Astrocyte (in vitro differentiated cells and primary cell): ENCODE results near the gene TRIM63. TPM values are rescaled to one million over a fixed set of nuclear protein-coding genes. Genes with fewer than 3 reads are reported as not detected.
A peak's percentile ranks its signal among the peaks of the same experiment; 100 is the strongest.

Source experiments
- DNase-seq: peaks from one replicate; pipeline ENCODE4 v3.0.0-alpha.2; 2010; ENCODE audit warnings: low read depth
- FAIRE-seq: peaks from 2 replicates; lab custom pipeline; 2011; peaks lifted over from hg19 to GRCh38; lab: Jason Lieb, UNC
- H2AFZ ChIP-seq: 2 replicates; pipeline ENCODE4 v1.6.0; 2012; ENCODE audit warnings: low read depth, low read length, inconsistent platforms
- H3K27ac ChIP-seq: 2 replicates; pipeline ENCODE4 v1.5.1; 2011; ENCODE audit warnings: low read depth, low read length, inconsistent platforms
- H3K27me3 ChIP-seq: 2 replicates; pipeline ENCODE4 v1.6.0; 2011; ENCODE audit warnings: low read length, inconsistent platforms; ENCODE audit not compliant: insufficient read depth
- H3K36me3 ChIP-seq: 2 replicates; pipeline ENCODE4 v1.5.1; 2011; ENCODE audit warnings: low read length, inconsistent platforms; ENCODE audit not compliant: insufficient read depth
- H3K4me1 ChIP-seq: 2 replicates; pipeline ENCODE4 v1.5.1; 2011; ENCODE audit warnings: low read length, inconsistent platforms; ENCODE audit not compliant: insufficient read depth
- H3K4me2 ChIP-seq: 2 replicates; pipeline ENCODE4 v1.6.0; 2012; ENCODE audit warnings: low read length, inconsistent platforms
- H3K4me3 ChIP-seq: 2 replicates; pipeline ENCODE4 v1.5.1; 2011; ENCODE audit warnings: low read depth, mild to moderate bottlenecking, low read length, inconsistent platforms; ENCODE audit not compliant: insufficient read depth
- H3K79me2 ChIP-seq: 2 replicates; pipeline ENCODE4 v1.6.0; 2012; ENCODE audit warnings: mild to moderate bottlenecking, low read length, inconsistent platforms; ENCODE audit not compliant: insufficient read depth
- H3K9ac ChIP-seq: 2 replicates; pipeline ENCODE4 v1.6.0; 2012; ENCODE audit warnings: mild to moderate bottlenecking, low read length, inconsistent platforms
- H3K9me3 ChIP-seq: 2 replicates; pipeline ENCODE4 v1.5.1; 2012; ENCODE audit warnings: low read depth, mild to moderate bottlenecking, low read length, inconsistent platforms; ENCODE audit not compliant: insufficient read depth
- H4K20me1 ChIP-seq: 2 replicates; pipeline ENCODE4 v1.6.0; 2012; ENCODE audit warnings: low read length, inconsistent platforms; ENCODE audit not compliant: insufficient read depth
- H3K27ac Mint-ChIP-seq: one replicate; pipeline ENCODE4 v1.8.0; 2021; ENCODE audit warnings: mild to moderate bottlenecking, mixed read lengths; ENCODE audit not compliant: unreplicated experiment
- H3K27me3 Mint-ChIP-seq: one replicate; pipeline ENCODE4 v1.8.0; 2021; ENCODE audit warnings: low read depth, mixed read lengths; ENCODE audit not compliant: unreplicated experiment
- H3K36me3 Mint-ChIP-seq: one replicate; pipeline ENCODE4 v1.8.0; 2021; ENCODE audit warnings: low read depth, mixed read lengths; ENCODE audit not compliant: unreplicated experiment
- H3K4me1 Mint-ChIP-seq: one replicate; pipeline ENCODE4 v1.8.0; 2021; ENCODE audit warnings: low read depth, mixed read lengths; ENCODE audit not compliant: unreplicated experiment
- H3K4me3 Mint-ChIP-seq: one replicate; pipeline ENCODE4 v1.8.0; 2021; ENCODE audit warnings: mild to moderate bottlenecking, moderate library complexity, mixed read lengths; ENCODE audit not compliant: unreplicated experiment
- H3K9me3 Mint-ChIP-seq: one replicate; pipeline ENCODE4 v1.8.0; 2021; ENCODE audit warnings: mild to moderate bottlenecking, mixed read lengths; ENCODE audit not compliant: unreplicated experiment
- EZH2 ChIP-seq: IDR thresholded peaks from 2 replicates; pipeline ENCODE4 v1.6.1; 2012; ENCODE audit warnings: mild to moderate bottlenecking, low read length, inconsistent platforms; ENCODE audit not compliant: insufficient read depth
- total RNA-seq: library from RNA; stranded (reverse); gene quantifications from 2 replicates; pipeline ENCODE4 v1.2.1, GENCODE V29; 2021
- TF ChIP-seq, protein P1 (sequence below): IDR thresholded peaks from 2 replicates; pipeline ENCODE4 v1.5.1; 2011; ENCODE audit warnings: low read depth, mild to moderate bottlenecking, inconsistent platforms, low read length, moderate library complexity; ENCODE audit not compliant: insufficient read depth

The TRIM63 gene
- total RNA-seq, 1 donor from 2014 or later: not detected

DNA sequence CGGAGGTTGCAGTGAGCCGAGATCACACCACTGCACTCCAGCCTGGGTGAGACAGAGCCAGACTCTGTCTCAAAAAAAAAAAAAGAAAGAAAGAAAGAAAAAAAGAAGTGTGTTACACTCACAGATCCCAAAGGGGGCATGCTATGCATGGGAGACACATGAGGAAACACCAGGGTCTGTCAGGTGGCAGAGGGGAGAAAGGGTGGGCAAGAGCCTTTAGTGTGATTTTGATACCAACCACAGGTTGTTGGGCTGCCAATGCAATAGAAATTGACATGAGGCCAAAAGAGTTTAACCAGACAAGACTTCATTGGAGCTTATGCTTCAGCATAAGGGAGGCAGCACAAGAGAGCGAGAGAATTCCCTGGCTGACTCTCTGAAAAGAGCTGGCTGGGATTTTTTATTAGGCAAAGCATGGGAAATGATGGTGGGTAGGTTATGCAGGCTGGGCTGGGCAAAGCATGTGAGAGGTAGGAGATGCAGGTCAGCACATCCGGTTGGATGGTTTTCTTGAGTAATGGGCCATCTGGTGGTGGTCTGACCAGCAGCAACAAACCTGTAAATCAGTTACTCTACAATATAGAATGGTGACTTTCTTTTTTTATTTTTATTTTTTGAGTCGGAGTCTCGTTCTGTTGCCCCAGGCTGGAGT is 57.5 kb downstream of the TRIM63 start:
- Mint-ChIP-seq H3K9me3 (no peaks in the 10 kb centered on the region), H3K27me3 (peaks cover 4% of the 10 kb centered on the region), H3K4me3 (no peak overlapping the region), H3K27ac (peak overlapping the region; percentile 73), H3K4me1 (peaks cover 11% of the 10 kb centered on the region), H3K36me3 (no peaks in the 10 kb centered on the region)
- H3K4me1 ChIP-seq: no peaks in the 10 kb centered on the region
- H3K9me3 ChIP-seq: no peaks in the 10 kb centered on the region
- no peak for FAIRE-seq
- no peaks in the 10 kb centered on the region for H3K27me3 ChIP-seq
- H3K9ac ChIP-seq: no peak overlapping the region
- H3K27ac ChIP-seq: no peak overlapping the region
- H2AFZ ChIP-seq: no peak overlapping the region
- H3K4me3 ChIP-seq: no peak overlapping the region
- H3K4me2 ChIP-seq: no peak overlapping the region
- TF ChIP-seq, protein P1, sequence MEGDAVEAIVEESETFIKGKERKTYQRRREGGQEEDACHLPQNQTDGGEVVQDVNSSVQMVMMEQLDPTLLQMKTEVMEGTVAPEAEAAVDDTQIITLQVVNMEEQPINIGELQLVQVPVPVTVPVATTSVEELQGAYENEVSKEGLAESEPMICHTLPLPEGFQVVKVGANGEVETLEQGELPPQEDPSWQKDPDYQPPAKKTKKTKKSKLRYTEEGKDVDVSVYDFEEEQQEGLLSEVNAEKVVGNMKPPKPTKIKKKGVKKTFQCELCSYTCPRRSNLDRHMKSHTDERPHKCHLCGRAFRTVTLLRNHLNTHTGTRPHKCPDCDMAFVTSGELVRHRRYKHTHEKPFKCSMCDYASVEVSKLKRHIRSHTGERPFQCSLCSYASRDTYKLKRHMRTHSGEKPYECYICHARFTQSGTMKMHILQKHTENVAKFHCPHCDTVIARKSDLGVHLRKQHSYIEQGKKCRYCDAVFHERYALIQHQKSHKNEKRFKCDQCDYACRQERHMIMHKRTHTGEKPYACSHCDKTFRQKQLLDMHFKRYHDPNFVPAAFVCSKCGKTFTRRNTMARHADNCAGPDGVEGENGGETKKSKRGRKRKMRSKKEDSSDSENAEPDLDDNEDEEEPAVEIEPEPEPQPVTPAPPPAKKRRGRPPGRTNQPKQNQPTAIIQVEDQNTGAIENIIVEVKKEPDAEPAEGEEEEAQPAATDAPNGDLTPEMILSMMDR: no peak
- no peak for TF ChIP-seq EZH2
- no peaks in the 10 kb centered on the region for H3K36me3 ChIP-seq
- no peaks in the 10 kb centered on the region for H3K79me2 ChIP-seq
- DNase-seq: no peak
- H4K20me1 ChIP-seq: no peaks in the 10 kb centered on the region

- Histone ChIP-seq H4K20me1 (no peaks in the 10 kb centered on the region), H3K79me2 (no peaks in the 10 kb centered on the region), H2AFZ (no peak overlapping the region), H3K4me1 (no peaks in the 10 kb centered on the region), H3K4me2 (no peak overlapping the region), H3K27ac (no peak overlapping the region), H3K9ac (no peak overlapping the region), H3K36me3 (no peaks in the 10 kb centered on the region), H3K9me3 (no peaks in the 10 kb centered on the region), H3K27me3 (no peaks in the 10 kb centered on the region), H3K4me3 (no peak overlapping the region)
- TF ChIP-seq EZH2: no peak
- TF ChIP-seq, protein P1: no peak
- DNase-seq (no peak), FAIRE-seq (no peak)
- Mint-ChIP-seq H3K27ac (no peak overlapping the region), H3K4me1 (peaks cover 11% of the 10 kb centered on the region), H3K9me3 (no peaks in the 10 kb centered on the region), H3K36me3 (no peaks in the 10 kb centered on the region), H3K27me3 (peaks cover 6% of the 10 kb centered on the region), H3K4me3 (no peak overlapping the region)
Measured at GRCh38 chr1:26006710-26007109, 60.7 kb downstream of the TRIM63 start.

- FAIRE-seq: no peak
- H3K4me3 Mint-ChIP-seq: no peak overlapping the region
- H3K27me3 Mint-ChIP-seq: peaks cover 6% of the 10 kb centered on the region
- H3K9me3 Mint-ChIP-seq: no peaks in the 10 kb centered on the region
- Histone ChIP-seq H3K27ac (no peak overlapping the region), H3K79me2 (no peaks in the 10 kb centered on the region), H4K20me1 (no peaks in the 10 kb centered on the region), H3K4me1 (no peaks in the 10 kb centered on the region), H3K27me3 (no peaks in the 10 kb centered on the region), H3K4me3 (no peak overlapping the region), H3K36me3 (no peaks in the 10 kb centered on the region), H2AFZ (no peak overlapping the region), H3K4me2 (no peak overlapping the region), H3K9ac (no peak overlapping the region), H3K9me3 (no peaks in the 10 kb centered on the region)
- H3K36me3 Mint-ChIP-seq: no peaks in the 10 kb centered on the region
- TF ChIP-seq EZH2: no peak
- TF ChIP-seq, protein P1: no peak
- no peak overlapping the region for H3K27ac Mint-ChIP-seq
- peaks cover 4% of the 10 kb centered on the region for H3K4me1 Mint-ChIP-seq
- DNase-seq: no peak
Measured at GRCh38 chr1:26005434-26006105, 61.9 kb downstream of the TRIM63 start.
